ENCODE data around the gene KCTD5. TPM values are rescaled to one million over a fixed set of nuclear protein-coding genes. Genes with fewer than 3 reads are reported as not detected.

KCTD5 gene
- total and polyA plus RNA-seq, 2 donors, result 13.7 to 18.4 TPM

GRCh38 chr16:2704166-2704982 lies 22.1 kb downstream of the KCTD5 start:
- Histone ChIP-seq H3K4me3 (ENCODE audit: low read depth, low read length) (no peak overlapping the region), H3K4me1 (ENCODE audit: insufficient read depth) (no peaks in the 10 kb centered on the region), H3K36me3 (ENCODE audit: insufficient read depth) (peaks cover 11% of the 10 kb centered on the region), H3K27ac (ENCODE audit: low read depth) (no peak overlapping the region)
- no peak for DNase-seq (ENCODE audit: extremely low spot score)
- 94% methylated on average over 33 of the region's 33 CpGs for WGBS

- Histone ChIP-seq H3K4me3 (ENCODE audit: low read depth, low read length) (no peak overlapping the region), H3K36me3 (ENCODE audit: insufficient read depth) (peaks cover 9% of the 10 kb centered on the region), H3K4me1 (ENCODE audit: insufficient read depth) (no peaks in the 10 kb centered on the region), H3K27ac (ENCODE audit: low read depth) (no peak overlapping the region)
- DNase-seq (ENCODE audit: extremely low spot score), result no peak
- WGBS, result 92% methylated on average over 14 of the region's 14 CpGs
Measured at GRCh38 chr16:2704983-2705275, 22.6 kb downstream of the KCTD5 start.

GRCh38 chr16:2705351-2705750 lies 23.0 kb downstream of the KCTD5 start:
- Histone ChIP-seq H3K4me1 (ENCODE audit: insufficient read depth) (no peaks in the 10 kb centered on the region), H3K4me3 (ENCODE audit: low read depth, low read length) (no peak overlapping the region), H3K27ac (ENCODE audit: low read depth) (no peak overlapping the region), H3K36me3 (ENCODE audit: insufficient read depth) (peaks cover 7% of the 10 kb centered on the region)
- no peak for DNase-seq (ENCODE audit: extremely low spot score)
- 90% methylated on average over 10 of the region's 10 CpGs for WGBS

- DNase-seq (ENCODE audit: extremely low spot score), result no peak
- peaks cover 6% of the 10 kb centered on the region for H3K36me3 ChIP-seq (ENCODE audit: insufficient read depth)
- H3K27ac ChIP-seq (ENCODE audit: low read depth), result no peak overlapping the region
- H3K4me1 ChIP-seq (ENCODE audit: insufficient read depth), result no peaks in the 10 kb centered on the region
- no peak overlapping the region for H3K4me3 ChIP-seq (ENCODE audit: low read depth, low read length)
- WGBS, result 92% methylated on average over 17 of the region's 17 CpGs
Measured at GRCh38 chr16:2706085-2706484, 23.8 kb downstream of the KCTD5 start.

GRCh38 chr16:2706611-2707311 lies 24.4 kb downstream of the KCTD5 start:
- no peak overlapping the region for H3K4me3 ChIP-seq (ENCODE audit: low read depth, low read length)
- no peak for DNase-seq (ENCODE audit: extremely low spot score)
- no peaks in the 10 kb centered on the region for H3K4me1 ChIP-seq (ENCODE audit: insufficient read depth)
- H3K27ac ChIP-seq (ENCODE audit: low read depth), result no peak overlapping the region
- WGBS, result 96% methylated on average over 22 of the region's 22 CpGs
- peaks cover 6% of the 10 kb centered on the region for H3K36me3 ChIP-seq (ENCODE audit: insufficient read depth)

GRCh38 chr16:2707368-2708289 lies 25.3 kb downstream of the KCTD5 start:
- no peak for DNase-seq (ENCODE audit: extremely low spot score)
- WGBS, result 93% methylated on average over 51 of the region's 51 CpGs
- Histone ChIP-seq H3K4me1 (ENCODE audit: insufficient read depth) (no peaks in the 10 kb centered on the region), H3K4me3 (ENCODE audit: low read depth, low read length) (no peak overlapping the region), H3K27ac (ENCODE audit: low read depth) (no peak overlapping the region), H3K36me3 (ENCODE audit: insufficient read depth) (peaks cover 1% of the 10 kb centered on the region)

- DNase-seq (ENCODE audit: extremely low spot score), result no peak
- Histone ChIP-seq H3K4me1 (ENCODE audit: insufficient read depth) (no peaks in the 10 kb centered on the region), H3K4me3 (ENCODE audit: low read depth, low read length) (no peak overlapping the region), H3K36me3 (ENCODE audit: insufficient read depth) (peaks cover 1% of the 10 kb centered on the region), H3K27ac (ENCODE audit: low read depth) (no peak overlapping the region)
- 94% methylated on average over 14 of the region's 14 CpGs for WGBS
Measured at GRCh38 chr16:2708290-2708639, 25.9 kb downstream of the KCTD5 start.

- H3K4me3 ChIP-seq (ENCODE audit: low read depth, low read length), result no peak overlapping the region
- H3K36me3 ChIP-seq (ENCODE audit: insufficient read depth), result peaks cover 1% of the 10 kb centered on the region
- no peaks in the 10 kb centered on the region for H3K4me1 ChIP-seq (ENCODE audit: insufficient read depth)
- whole genome bisulfite sequencing, result 95% methylated on average over 22 of the region's 22 CpGs
- no peak for DNase-seq (ENCODE audit: extremely low spot score)
- no peak overlapping the region for H3K27ac ChIP-seq (ENCODE audit: low read depth)
Measured at GRCh38 chr16:2708955-2709587, 26.7 kb downstream of the KCTD5 start.

GRCh38 chr16:2709588-2709984 lies 27.3 kb downstream of the KCTD5 start:
- no peaks in the 10 kb centered on the region for H3K36me3 ChIP-seq (ENCODE audit: insufficient read depth)

GRCh38 chr16:2710021-2710710 lies 27.8 kb downstream of the KCTD5 start:
- WGBS, result 88% methylated on average over 20 of the region's 20 CpGs

More at GRCh38 chr16:2709588-2709984, 27.3 kb downstream of the KCTD5 start:
- Histone ChIP-seq H3K4me1 (ENCODE audit: insufficient read depth) (no peaks in the 10 kb centered on the region), H3K4me3 (ENCODE audit: low read depth, low read length) (no peak overlapping the region), H3K27ac (ENCODE audit: low read depth) (no peak overlapping the region)
- DNase-seq (ENCODE audit: extremely low spot score), result no peak
- WGBS, result 91% methylated on average over 10 of the region's 10 CpGs

GRCh38 chr16:2710711-2711231 lies 28.4 kb downstream of the KCTD5 start:
- no peak for DNase-seq (ENCODE audit: extremely low spot score)
- Histone ChIP-seq H3K4me3 (ENCODE audit: low read depth, low read length) (no peak overlapping the region), H3K36me3 (ENCODE audit: insufficient read depth) (no peaks in the 10 kb centered on the region), H3K4me1 (ENCODE audit: insufficient read depth) (no peaks in the 10 kb centered on the region), H3K27ac (ENCODE audit: low read depth) (no peak overlapping the region)
- 70% methylated on average over 11 of the region's 11 CpGs for WGBS

More at GRCh38 chr16:2710021-2710710, 27.8 kb downstream of the KCTD5 start:
- H3K4me3 ChIP-seq (ENCODE audit: low read depth, low read length), result no peak overlapping the region
- no peak overlapping the region for H3K27ac ChIP-seq (ENCODE audit: low read depth)
- H3K36me3 ChIP-seq (ENCODE audit: insufficient read depth), result no peaks in the 10 kb centered on the region
- DNase-seq (ENCODE audit: extremely low spot score), result no peak
- H3K4me1 ChIP-seq (ENCODE audit: insufficient read depth), result no peaks in the 10 kb centered on the region

- Histone ChIP-seq H3K27ac (ENCODE audit: low read depth) (no peak overlapping the region), H3K4me1 (ENCODE audit: insufficient read depth) (no peaks in the 10 kb centered on the region), H3K36me3 (ENCODE audit: insufficient read depth) (no peaks in the 10 kb centered on the region), H3K4me3 (ENCODE audit: low read depth, low read length) (no peak overlapping the region)
- 64% methylated on average over 22 of the region's 22 CpGs for WGBS
- no peak for DNase-seq (ENCODE audit: extremely low spot score)
Measured at GRCh38 chr16:2711370-2712062, 29.2 kb downstream of the KCTD5 start.
